Uterus (tissue), 4 donors: ENCODE data around the gene ALDH16A1. TPM values are rescaled to one million over a fixed set of nuclear protein-coding genes. Genes with fewer than 3 reads are reported as not detected.

ENCODE experiments used
- DNase-seq, 2 donors: peaks; one replicate each; pipeline ENCODE4 v3.0.0-alpha.2; 2019 to 2020
- H3K27ac ChIP-seq, 2 donors: fragments of 200-600 bp; sonication (generic); 1 replicate in 1 of 2; 2 replicates in 1 of 2; pipeline ENCODE4 v1.5.1; 2016 to 2018
- H3K27me3 ChIP-seq, 2 donors: fragments of 200-600 bp; sonication (generic); one replicate each; pipeline ENCODE4 v1.5.1; 2018 to 2019; ENCODE audit warnings: control low read depth in 1 of 2
- H3K36me3 ChIP-seq, 2 donors: fragments of 200-600 bp; sonication (generic); one replicate each; pipeline ENCODE4 v1.5.1; 2019; ENCODE audit warnings: control low read depth in 1 of 2
- H3K4me1 ChIP-seq, 2 donors: fragments of 200-600 bp; sonication (generic); one replicate each; pipeline ENCODE4 v1.5.1; 2018 to 2019; ENCODE audit warnings: control low read depth in 1 of 2
- H3K4me3 ChIP-seq, 2 donors: fragments of 200-600 bp; sonication (generic); 1 replicate in 1 of 2; 2 replicates in 1 of 2; pipeline ENCODE4 v1.5.1; 2018 to 2019; ENCODE audit warnings: mild to moderate bottlenecking in 1 of 2
- H3K9me3 ChIP-seq, 2 donors: fragments of 200-600 bp; sonication (generic); one replicate each; pipeline ENCODE4 v1.5.1; 2019; ENCODE audit warnings: control low read depth in 1 of 2
- POLR2A ChIP-seq, 2 donors: fragments of 450-650 bp; IDR thresholded peaks; one replicate each; pipeline ENCODE4 v1.6.1; 2016; ENCODE audit warnings: antibody characterized with exemption in 2 of 2, mild to moderate bottlenecking in 1 of 2, moderate library complexity in 1 of 2
- intact Hi-C: fragments of 100-400 bp; cut with DNase I; formaldehyde crosslinking; loops from one replicate; pipeline ENCODE4 v1.15.1; 2023; ENCODE audit warnings: low total_unique reads
- total RNA-seq, 4 donors: library from RNA; depleted of rRNA in 3 of 4; stranded (reverse); fragments of >200 nt in 3 of 4; gene quantifications; one replicate each; pipeline versions ENCODE4 v1.1.0 to v1.2.4, GENCODE V29; 2014 to 2023
- TF ChIP-seq, protein P1 (sequence below), 4 experiments: fragments of 200-600 bp in 2 of 4; fragments of 450-650 bp in 2 of 4; sonication (generic) in 2 of 4; IDR thresholded peaks; one replicate each; pipeline ENCODE4 v1.5.1; 2016 to 2019; ENCODE audit warnings: antibody characterized with exemption in 4 of 4, mild to moderate bottlenecking in 2 of 4, moderate library complexity in 1 of 4
- donor health status: DM: yes; HTN: yes; CAD: no.

Gene ALDH16A1
- total RNA-seq, 4 donors from 2014 or later, result 13.5 to 40.8 (median 34.5) TPM

DNA sequence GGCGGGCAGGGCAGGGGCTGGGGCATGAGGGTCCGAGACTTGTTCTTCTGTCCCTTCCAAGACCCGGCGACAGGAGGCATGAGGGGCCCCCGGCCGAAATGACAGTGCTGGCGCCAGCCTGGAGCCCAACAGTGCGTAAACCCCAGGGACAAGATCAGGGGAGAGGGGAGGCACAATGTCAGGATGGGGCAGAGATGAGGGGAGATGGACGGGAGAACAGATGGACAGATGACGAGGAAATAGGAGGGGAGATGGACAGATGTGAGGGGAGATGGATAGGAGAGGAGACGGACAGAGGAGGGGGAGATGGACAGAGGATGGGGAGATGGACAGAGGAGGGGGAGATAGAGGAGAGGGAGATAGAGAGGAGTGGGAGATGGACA lies 21.5 kb downstream of the ALDH16A1 start:
- H3K4me1 ChIP-seq, result peaks cover 0 to 4% of the 10 kb centered on the region in 2 donors
- intact Hi-C loops, result no loop called here
- no peak for DNase-seq
- TF ChIP-seq, protein P1, sequence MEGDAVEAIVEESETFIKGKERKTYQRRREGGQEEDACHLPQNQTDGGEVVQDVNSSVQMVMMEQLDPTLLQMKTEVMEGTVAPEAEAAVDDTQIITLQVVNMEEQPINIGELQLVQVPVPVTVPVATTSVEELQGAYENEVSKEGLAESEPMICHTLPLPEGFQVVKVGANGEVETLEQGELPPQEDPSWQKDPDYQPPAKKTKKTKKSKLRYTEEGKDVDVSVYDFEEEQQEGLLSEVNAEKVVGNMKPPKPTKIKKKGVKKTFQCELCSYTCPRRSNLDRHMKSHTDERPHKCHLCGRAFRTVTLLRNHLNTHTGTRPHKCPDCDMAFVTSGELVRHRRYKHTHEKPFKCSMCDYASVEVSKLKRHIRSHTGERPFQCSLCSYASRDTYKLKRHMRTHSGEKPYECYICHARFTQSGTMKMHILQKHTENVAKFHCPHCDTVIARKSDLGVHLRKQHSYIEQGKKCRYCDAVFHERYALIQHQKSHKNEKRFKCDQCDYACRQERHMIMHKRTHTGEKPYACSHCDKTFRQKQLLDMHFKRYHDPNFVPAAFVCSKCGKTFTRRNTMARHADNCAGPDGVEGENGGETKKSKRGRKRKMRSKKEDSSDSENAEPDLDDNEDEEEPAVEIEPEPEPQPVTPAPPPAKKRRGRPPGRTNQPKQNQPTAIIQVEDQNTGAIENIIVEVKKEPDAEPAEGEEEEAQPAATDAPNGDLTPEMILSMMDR (IDR thresholded peaks at IDR 0.05), result no peak
- no peak for TF ChIP-seq POLR2A (IDR thresholded peaks at IDR 0.05)
- no peaks in the 10 kb centered on the region for H3K9me3 ChIP-seq
- peak overlapping the region; percentile 76 to 79 for H3K4me3 ChIP-seq
- peak overlapping the region; percentile 82 to 91 for H3K27ac ChIP-seq
- no peaks in the 10 kb centered on the region for H3K27me3 ChIP-seq
- no peaks in the 10 kb centered on the region for H3K36me3 ChIP-seq

DNA sequence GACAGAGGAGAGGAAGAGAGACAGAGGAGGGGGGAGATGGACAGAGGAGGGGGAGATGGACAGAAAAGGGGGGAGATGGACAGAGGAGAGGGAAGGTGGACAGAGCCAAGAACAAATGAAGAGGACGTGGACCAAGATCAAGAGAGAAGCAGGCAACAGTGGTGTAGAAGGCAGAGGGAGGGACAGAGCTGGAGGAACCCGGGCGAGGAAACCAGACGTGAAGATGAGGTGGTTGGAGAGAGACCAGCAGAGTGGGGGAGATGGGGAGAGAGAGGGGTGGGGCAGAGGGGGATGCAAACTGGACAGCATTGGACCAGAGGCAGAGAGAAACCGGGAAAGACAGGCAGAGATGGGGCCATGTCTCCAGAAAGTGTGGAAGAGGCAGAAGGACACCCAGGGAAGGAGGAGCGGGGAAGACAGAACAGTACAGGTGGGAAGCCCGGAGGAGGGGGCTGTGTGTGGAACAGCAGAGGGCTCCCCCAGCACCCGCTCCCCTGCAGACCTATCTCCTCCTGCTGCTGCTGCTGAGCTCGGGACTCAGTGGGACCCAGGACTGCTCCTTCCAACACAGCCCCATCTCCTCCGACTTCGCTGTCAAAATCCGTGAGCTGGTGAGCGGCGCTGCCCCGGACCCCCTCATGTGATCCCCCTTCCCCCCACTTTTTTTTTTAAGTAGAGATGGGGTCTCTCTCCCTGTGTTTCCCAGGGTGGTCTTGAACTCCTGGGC lies 22.3 kb downstream of the ALDH16A1 start:
- no peak for DNase-seq
- Histone ChIP-seq H3K4me1 (peaks cover 0 to 4% of the 10 kb centered on the region in 2 donors), H3K4me3 (no peak overlapping the region), H3K27ac (peak overlapping the region; percentile 82 to 91), H3K9me3 (no peaks in the 10 kb centered on the region), H3K27me3 (no peaks in the 10 kb centered on the region), H3K36me3 (no peaks in the 10 kb centered on the region)
- no peak for TF ChIP-seq POLR2A (IDR thresholded peaks at IDR 0.05)
- TF ChIP-seq, protein P1 (IDR thresholded peaks at IDR 0.05), result no peak
- intact Hi-C loops, result no loop called here

DNA sequence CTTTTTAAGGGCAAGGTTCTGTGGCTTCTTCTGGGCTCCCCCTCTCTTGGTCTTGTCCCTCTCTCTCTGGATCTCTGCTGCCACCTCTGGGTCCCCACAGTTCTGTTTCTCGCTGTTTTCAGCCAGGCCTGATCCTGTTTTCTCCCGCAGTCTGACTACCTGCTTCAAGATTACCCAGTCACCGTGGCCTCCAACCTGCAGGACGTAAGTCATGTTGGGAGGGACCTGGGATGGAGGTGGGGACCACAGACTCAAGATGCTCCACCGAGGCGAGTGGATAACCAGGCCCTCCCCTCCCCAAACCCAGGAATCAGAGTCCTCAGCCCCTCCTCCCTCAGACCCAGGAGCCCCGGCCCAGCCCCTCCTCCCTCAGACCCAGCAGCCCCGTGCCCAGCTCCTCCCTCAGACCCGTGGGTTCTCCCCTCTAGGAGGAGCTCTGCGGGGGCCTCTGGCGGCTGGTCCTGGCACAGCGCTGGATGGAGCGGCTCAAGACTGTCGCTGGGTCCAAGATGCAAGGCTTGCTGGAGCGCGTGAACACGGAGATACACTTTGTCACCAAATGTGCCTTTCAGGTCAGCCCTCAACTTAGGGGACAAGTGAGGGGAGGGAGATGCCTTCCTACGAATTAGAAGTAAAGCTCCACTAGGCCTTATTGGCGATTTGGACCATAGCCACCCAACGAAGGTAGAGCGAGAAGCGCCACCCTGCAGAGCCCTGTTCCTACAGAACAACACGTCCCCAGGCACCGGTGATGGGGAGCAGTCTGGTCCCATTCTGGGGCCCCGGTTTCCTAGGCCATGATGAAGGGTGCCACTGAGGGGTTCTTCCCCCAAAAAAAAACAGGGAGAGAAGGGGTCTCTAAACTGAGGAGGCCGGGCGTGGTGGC lies 23.2 kb downstream of the ALDH16A1 start:
- no peak overlapping the region for H3K4me3 ChIP-seq
- peak overlapping the region; percentile 82 to 91 for H3K27ac ChIP-seq
- TF ChIP-seq POLR2A (IDR thresholded peaks at IDR 0.05), result no peak
- TF ChIP-seq, protein P1 (IDR thresholded peaks at IDR 0.05), result peak in 2 of 4 experiments; percentile 7 to 14
- no peaks in the 10 kb centered on the region for H3K36me3 ChIP-seq
- DNase-seq, result no peak
- H3K9me3 ChIP-seq, result no peaks in the 10 kb centered on the region
- H3K4me1 ChIP-seq, result peaks cover 0 to 4% of the 10 kb centered on the region in 2 donors
- no peaks in the 10 kb centered on the region for H3K27me3 ChIP-seq
- intact Hi-C loops, result no loop called here

DNA sequence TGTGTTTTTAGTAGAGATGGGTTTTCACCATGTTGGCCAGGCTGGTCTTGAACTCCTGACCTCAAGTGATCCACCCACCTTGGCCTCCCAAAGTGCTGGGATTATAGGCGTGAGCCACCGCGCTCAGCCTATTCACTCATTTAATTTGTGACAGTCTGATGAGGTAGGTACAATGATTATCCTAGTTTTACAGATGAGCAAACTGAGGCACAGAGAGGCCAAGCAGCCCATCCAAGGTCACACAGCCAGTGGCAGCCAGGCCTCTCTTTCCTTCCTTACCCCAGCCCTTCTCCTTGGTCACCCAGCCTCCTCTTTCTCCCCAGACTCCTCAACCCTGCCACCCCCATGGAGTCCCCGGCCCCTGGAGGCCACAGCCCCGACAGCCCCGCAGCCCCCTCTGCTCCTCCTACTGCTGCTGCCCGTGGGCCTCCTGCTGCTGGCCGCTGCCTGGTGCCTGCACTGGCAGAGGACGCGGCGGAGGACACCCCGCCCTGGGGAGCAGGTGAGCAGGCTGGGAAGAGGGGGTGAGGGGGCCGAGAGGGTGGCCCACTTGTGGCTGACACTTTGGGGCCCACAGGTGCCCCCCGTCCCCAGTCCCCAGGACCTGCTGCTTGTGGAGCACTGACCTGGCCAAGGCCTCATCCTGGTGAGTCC lies 27.1 kb downstream of the ALDH16A1 start:
- DNase-seq, result no peak
- intact Hi-C loops, result no loop called here
- peaks cover 0 to 4% of the 10 kb centered on the region in 2 donors for H3K4me1 ChIP-seq
- H3K27ac ChIP-seq, result no peak overlapping the region
- no peaks in the 10 kb centered on the region for H3K9me3 ChIP-seq
- no peaks in the 10 kb centered on the region for H3K36me3 ChIP-seq
- TF ChIP-seq, protein P1 (IDR thresholded peaks at IDR 0.05), result no peak
- TF ChIP-seq POLR2A (IDR thresholded peaks at IDR 0.05), result no peak
- H3K27me3 ChIP-seq, result no peaks in the 10 kb centered on the region
- no peak overlapping the region for H3K4me3 ChIP-seq
